Measurements from ENCODE around the gene TMOD1. TPM values are rescaled to one million over a fixed set of nuclear protein-coding genes. Genes with fewer than 3 reads are reported as not detected.

TMOD1 gene
- total and polyA plus RNA-seq, 3 donors from 2014 or later, result 3.9 to 7.8 (median 3.9) TPM

DNA sequence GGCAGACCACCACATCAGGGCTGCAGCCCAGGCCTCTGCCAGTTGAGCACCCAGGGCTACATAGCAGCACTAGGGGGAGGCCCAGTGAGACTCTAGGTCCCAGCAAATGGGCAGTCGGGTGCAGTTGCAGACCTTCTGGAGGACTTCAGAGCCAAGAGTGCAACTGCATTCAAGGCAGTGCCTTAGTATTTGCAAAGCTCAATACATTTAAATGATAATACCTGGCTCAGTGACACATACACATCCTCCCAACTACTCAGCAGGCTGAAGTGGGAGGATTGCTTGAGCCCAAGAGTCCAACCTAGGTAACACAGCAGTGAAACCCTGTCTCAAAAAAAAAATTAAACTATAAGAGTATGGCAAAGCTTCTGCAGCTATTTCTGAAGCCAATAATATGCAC, 38.6 kb upstream of the TMOD1 start:
- 84 to 100% methylated on average over 1 of the region's 1 CpG for WGBS, 2 donors
- intact Hi-C loops (cut with DNase I; ENCODE audit: low total_unique reads), result no loop called here

GRCh38 chr9:97468658-97469448, 32.6 kb upstream of the TMOD1 start:
- Histone ChIP-seq H3K36me3 (ENCODE audit: low read depth, missing control alignments) (no peaks in the 10 kb centered on the region), H3K9me3 (no peaks in the 10 kb centered on the region), H3K4me1 (no peaks in the 10 kb centered on the region), H3K4me3 (no peak overlapping the region), H3K27me3 (no peaks in the 10 kb centered on the region), H3K27ac (no peak overlapping the region)
- DNase-seq, result peak; percentile 85
- intact Hi-C loops (cut with DNase I; ENCODE audit: low total_unique reads), result loop anchor here (5.0 kb wide), 1 partner anchor 128 kb away; no protein-coding TSS in a partner anchor
- WGBS, 2 donors, result 67 to 74% methylated on average over 4 of the region's 4 CpGs
- no peak for TF ChIP-seq POLR2A (IDR thresholded peaks at IDR 0.05)
- TF ChIP-seq, protein P1, sequence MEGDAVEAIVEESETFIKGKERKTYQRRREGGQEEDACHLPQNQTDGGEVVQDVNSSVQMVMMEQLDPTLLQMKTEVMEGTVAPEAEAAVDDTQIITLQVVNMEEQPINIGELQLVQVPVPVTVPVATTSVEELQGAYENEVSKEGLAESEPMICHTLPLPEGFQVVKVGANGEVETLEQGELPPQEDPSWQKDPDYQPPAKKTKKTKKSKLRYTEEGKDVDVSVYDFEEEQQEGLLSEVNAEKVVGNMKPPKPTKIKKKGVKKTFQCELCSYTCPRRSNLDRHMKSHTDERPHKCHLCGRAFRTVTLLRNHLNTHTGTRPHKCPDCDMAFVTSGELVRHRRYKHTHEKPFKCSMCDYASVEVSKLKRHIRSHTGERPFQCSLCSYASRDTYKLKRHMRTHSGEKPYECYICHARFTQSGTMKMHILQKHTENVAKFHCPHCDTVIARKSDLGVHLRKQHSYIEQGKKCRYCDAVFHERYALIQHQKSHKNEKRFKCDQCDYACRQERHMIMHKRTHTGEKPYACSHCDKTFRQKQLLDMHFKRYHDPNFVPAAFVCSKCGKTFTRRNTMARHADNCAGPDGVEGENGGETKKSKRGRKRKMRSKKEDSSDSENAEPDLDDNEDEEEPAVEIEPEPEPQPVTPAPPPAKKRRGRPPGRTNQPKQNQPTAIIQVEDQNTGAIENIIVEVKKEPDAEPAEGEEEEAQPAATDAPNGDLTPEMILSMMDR (IDR thresholded peaks at IDR 0.05), result peak; percentile 54 to 76 (median 57)

More for the DNA sequence above, 38.6 kb upstream of the TMOD1 start:
- no peak for DNase-seq
- Histone ChIP-seq H3K27ac (no peak overlapping the region), H3K4me1 (no peaks in the 10 kb centered on the region), H3K9me3 (no peaks in the 10 kb centered on the region), H3K27me3 (no peaks in the 10 kb centered on the region), H3K36me3 (ENCODE audit: low read depth, missing control alignments) (no peaks in the 10 kb centered on the region), H3K4me3 (no peak overlapping the region)
- TF ChIP-seq, protein P1 (IDR thresholded peaks at IDR 0.05), result no peak
- TF ChIP-seq POLR2A (IDR thresholded peaks at IDR 0.05), result no peak

DNA sequence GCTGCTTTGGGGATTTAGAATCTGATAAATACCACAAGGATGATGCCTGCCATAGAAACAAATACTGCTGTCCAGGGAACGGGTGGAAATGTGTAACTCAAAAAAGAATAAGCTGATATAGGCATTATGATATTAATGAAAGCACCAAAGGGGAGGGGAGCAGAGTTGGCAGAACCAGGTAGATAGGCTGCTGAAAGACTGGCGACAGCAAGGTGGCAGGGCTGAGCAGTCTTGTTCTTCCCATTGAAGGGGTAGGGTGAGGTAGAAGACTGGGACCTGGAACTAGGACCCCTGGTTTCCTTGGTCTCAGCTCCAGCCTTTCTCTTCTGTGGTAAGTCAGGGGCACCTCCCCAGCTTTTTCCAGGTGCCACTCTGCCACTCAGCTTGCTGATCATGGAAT, 31.4 kb upstream of the TMOD1 start:
- Histone ChIP-seq H3K27ac (no peak overlapping the region), H3K4me1 (no peaks in the 10 kb centered on the region), H3K27me3 (no peaks in the 10 kb centered on the region), H3K4me3 (no peak overlapping the region), H3K36me3 (ENCODE audit: low read depth, missing control alignments) (no peaks in the 10 kb centered on the region), H3K9me3 (no peaks in the 10 kb centered on the region)
- DNase-seq, result no peak
- TF ChIP-seq POLR2A (IDR thresholded peaks at IDR 0.05), result no peak
- TF ChIP-seq, protein P1 (IDR thresholded peaks at IDR 0.05), result no peak
- 80 to 87% methylated on average over 2 of the region's 2 CpGs for WGBS, 2 donors
- intact Hi-C loops (cut with DNase I; ENCODE audit: low total_unique reads), result loop anchor here (5.0 kb wide), 1 partner anchor 142 kb away; no protein-coding TSS in a partner anchor

DNA sequence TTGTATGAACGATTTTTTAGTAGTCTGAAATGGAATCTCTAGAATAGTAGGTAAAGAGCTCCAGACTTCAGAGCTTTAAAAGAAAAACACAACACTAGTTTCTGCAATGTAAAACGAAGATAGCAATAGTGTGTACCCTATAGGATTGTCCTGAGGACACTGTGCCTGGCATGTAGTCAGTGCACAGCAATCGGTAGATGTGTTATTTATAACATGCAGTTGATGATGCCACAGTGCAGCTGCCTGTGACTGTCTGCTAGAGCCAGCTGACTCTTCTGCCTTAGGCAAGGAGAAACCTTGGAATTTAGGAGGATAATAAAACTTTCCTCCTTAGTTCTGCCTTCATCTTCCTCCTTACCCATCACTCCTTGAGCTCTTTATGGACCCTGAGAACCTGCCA, 27.7 kb upstream of the TMOD1 start:
- no peaks in the 10 kb centered on the region for H3K36me3 ChIP-seq (ENCODE audit: low read depth, missing control alignments)
- intact Hi-C loops (cut with DNase I; ENCODE audit: low total_unique reads), result loop anchor here (5.0 kb wide), 1 partner anchor 139 kb away; no protein-coding TSS in a partner anchor
- no peaks in the 10 kb centered on the region for H3K4me1 ChIP-seq
- WGBS, 2 donors, result 89 to 91% methylated on average over 3 of the region's 3 CpGs
- no peaks in the 10 kb centered on the region for H3K9me3 ChIP-seq
- TF ChIP-seq, protein P1 (IDR thresholded peaks at IDR 0.05), result no peak
- no peak for TF ChIP-seq POLR2A (IDR thresholded peaks at IDR 0.05)
- H3K27me3 ChIP-seq, result no peaks in the 10 kb centered on the region
- no peak overlapping the region for H3K27ac ChIP-seq
- DNase-seq, result no peak
- no peak overlapping the region for H3K4me3 ChIP-seq

Data from testis (tissue), 3 donors.